Muscle of leg (tissue), 11 donors: ENCODE results near the gene PRTFDC1. TPM values are rescaled to one million over a fixed set of nuclear protein-coding genes. Genes with fewer than 3 reads are reported as not detected.
A peak's percentile ranks its signal among the peaks of the same experiment; 100 is the strongest.

Source experiments
- DNase-seq: peaks from one replicate; pipeline ENCODE4 v3.0.0; 2013
- H3K27ac ChIP-seq: one replicate; pipeline ENCODE4 v1.5.1; 2013; ENCODE audit warnings: mild to moderate bottlenecking, low read length, control low read depth
- H3K27me3 ChIP-seq: one replicate; pipeline ENCODE4 v1.6.1; 2013; ENCODE audit warnings: low read length; ENCODE audit not compliant: control insufficient read depth, insufficient read depth
- H3K36me3 ChIP-seq: one replicate; pipeline ENCODE4 v1.6.1; 2013; ENCODE audit warnings: low read length; ENCODE audit not compliant: control insufficient read depth, insufficient read depth
- H3K4me1 ChIP-seq: one replicate; pipeline ENCODE4 v1.6.1; 2013; ENCODE audit warnings: low read length; ENCODE audit not compliant: control insufficient read depth, insufficient read depth
- H3K4me3 ChIP-seq: one replicate; pipeline ENCODE4 v1.5.1; 2013; ENCODE audit warnings: low read length, control low read depth
- H3K9me3 ChIP-seq: replicated peaks from 2 replicates; pipeline ENCODE4 v1.6.1; 2013; ENCODE audit warnings: low read depth, low read length; ENCODE audit not compliant: control insufficient read depth
- whole genome bisulfite sequencing: methylation state at CpG from one replicate; pipeline ENCODE4 v1.1.5; 2013; ENCODE audit warnings: missing lambda C conversion rate; ENCODE audit not compliant: insufficient coverage; 5-methylcytosine and 5-hydroxymethylcytosine counted together
- polyA plus RNA-seq, 8 donors: library from polyadenylated mRNA; unstranded; fragments of 120-200 nt; gene quantifications; one replicate each; pipeline versions ENCODE4 v1.2.1 to v1.2.3, GENCODE V29; 2013; ENCODE audit warnings: inconsistent platforms in 1 of 8, low replicate concordance in 1 of 8; ENCODE audit not compliant: insufficient read length in 8 of 8, insufficient read depth in 1 of 8
- total RNA-seq: library from RNA; stranded (reverse); fragments of 120-200 nt; gene quantifications from one replicate; pipeline ENCODE4 v1.2.4, GENCODE V29; 2013

The PRTFDC1 gene
- total and polyA plus RNA-seq, 9 donors = 12.6 to 21.6 (median 16.2) TPM

DNA sequence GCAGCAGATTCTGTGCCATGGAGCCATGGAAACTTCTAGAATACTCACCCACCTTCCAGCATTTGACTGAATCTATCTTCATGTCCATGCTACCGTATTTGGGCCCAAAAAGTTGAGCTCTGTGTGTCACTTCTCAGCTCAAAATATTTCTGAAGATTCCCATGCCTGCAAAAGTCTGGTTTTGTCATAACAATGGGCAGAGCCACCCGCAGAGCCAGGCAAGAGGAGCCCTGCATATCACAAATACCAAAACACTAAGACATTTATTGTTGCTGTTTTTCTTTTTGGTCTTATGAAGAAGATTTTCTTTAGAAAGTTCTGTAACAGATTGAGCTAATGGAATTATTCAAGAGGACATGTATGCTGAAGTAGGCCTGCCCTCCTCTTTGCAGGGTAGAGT is 68.1 kb downstream of the PRTFDC1 start:
- no peak overlapping the region for H3K27ac ChIP-seq
- DNase-seq = no peak
- H3K36me3 ChIP-seq = no peaks in the 10 kb centered on the region
- H3K4me3 ChIP-seq = no peak overlapping the region
- H3K4me1 ChIP-seq = no peaks in the 10 kb centered on the region
- 50% methylated on average over 1 of the region's 2 CpGs for WGBS
- no peaks in the 10 kb centered on the region for H3K9me3 ChIP-seq
- H3K27me3 ChIP-seq = no peaks in the 10 kb centered on the region

DNA sequence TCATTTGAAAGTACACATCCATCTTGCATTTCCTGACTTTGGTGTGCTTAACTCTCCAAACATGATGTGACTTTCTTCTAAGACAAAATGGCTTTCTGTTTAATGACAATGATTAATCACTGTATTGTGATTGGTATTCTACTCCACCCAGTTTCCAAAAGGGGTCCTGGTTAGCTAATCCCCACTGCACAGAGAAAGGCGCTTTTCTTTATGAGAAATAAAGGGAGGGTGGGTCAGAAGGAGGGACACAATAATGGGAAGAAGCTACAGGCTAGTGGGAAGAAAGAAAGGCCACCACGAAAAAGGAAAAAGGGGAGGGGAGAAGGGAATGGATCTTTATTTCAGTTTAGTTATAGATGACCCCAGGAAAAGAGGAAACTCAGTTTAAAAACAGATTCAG is 69.2 kb downstream of the PRTFDC1 start:
- no peak for DNase-seq
- WGBS = 85% methylated on average over 2 of the region's 2 CpGs
- no peak overlapping the region for H3K27ac ChIP-seq
- H3K9me3 ChIP-seq = no peaks in the 10 kb centered on the region
- no peaks in the 10 kb centered on the region for H3K4me1 ChIP-seq
- H3K27me3 ChIP-seq = no peaks in the 10 kb centered on the region
- H3K36me3 ChIP-seq = no peaks in the 10 kb centered on the region
- H3K4me3 ChIP-seq = no peak overlapping the region

DNA sequence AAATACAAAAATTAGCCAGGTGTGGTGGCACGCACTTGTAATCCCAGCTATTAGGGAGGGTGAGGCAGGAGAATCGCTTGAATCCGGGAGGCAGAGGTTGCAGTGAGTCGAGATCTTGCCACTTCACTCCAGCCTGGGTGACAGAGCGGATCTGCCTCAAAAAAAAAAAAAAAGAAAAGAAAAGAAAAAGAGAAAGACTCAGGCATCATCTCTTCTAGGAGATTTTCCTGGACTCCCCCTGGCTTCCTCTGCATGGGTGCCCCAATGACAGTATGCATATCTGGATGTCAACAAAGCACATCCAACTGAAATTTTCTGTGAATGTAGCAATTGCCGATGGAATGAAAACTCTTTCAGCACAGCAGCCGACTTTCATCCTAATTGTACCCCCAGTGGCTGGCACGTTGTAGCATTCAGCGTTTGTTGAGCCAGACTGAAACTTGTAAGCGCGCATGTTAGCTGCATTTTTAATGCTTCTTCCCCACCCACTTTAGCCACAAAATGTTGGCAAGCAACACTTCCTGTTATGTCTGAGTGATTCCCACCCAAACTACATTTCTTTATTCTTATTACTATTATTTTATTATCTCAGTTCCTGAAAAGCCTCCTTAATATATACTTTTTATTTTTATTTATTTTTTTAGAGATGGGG is 70.2 kb downstream of the PRTFDC1 start:
- no peak overlapping the region for H3K4me3 ChIP-seq
- DNase-seq = peak; percentile 63

DNA sequence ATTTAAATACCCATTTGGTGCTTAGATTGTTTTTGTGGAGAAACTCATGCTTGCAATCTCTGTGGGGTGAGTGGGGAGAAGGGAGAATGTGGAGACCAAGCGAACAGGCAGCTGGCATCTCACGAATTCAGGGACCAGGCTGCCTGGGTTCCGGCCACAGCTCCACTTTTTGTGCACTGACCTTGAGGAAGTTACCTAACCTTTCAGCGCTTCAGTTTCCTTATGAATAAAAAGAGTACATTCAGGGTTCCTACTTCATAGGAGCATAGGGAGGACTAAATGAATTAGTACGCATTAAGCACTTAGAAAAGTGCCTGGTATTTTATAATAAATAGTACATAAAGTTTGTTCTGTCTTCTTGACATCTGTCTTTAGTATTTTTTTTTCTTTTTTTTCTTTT is 72.5 kb downstream of the PRTFDC1 start:
- Histone ChIP-seq H3K9me3 (peaks cover under 1% of the 10 kb centered on the region), H3K4me1 (no peaks in the 10 kb centered on the region), H3K27me3 (no peaks in the 10 kb centered on the region), H3K27ac (no peak overlapping the region), H3K36me3 (no peaks in the 10 kb centered on the region), H3K4me3 (no peak overlapping the region)
- DNase-seq = no peak
- WGBS = no CpG with 5 or more reads among the region's 5 CpGs

More for the DNA sequence above, 70.2 kb downstream of the PRTFDC1 start:
- no peaks in the 10 kb centered on the region for H3K4me1 ChIP-seq
- no peak overlapping the region for H3K27ac ChIP-seq
- H3K27me3 ChIP-seq = no peaks in the 10 kb centered on the region
- no peaks in the 10 kb centered on the region for H3K9me3 ChIP-seq
- 72% methylated on average over 10 of the region's 11 CpGs for WGBS
- no peaks in the 10 kb centered on the region for H3K36me3 ChIP-seq

DNA sequence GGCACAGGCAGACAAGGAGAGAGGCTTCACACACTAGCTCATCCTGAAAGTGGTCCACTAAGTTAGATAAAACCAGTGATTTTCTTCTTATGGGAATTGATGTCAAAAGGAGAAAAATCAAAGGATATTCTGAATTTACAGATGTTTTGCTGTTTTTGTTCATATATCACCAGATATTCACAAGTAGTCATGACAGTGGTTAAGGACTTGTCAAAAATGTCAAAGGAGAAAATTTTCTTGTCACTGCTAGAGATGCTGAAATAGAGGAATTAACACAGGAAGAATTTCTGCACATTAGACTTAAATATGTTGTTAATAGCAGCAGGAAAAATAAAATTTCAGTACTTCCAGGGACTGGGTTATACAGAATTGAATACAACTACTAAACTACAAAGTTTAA is 78.3 kb downstream of the PRTFDC1 start:
- no peak for DNase-seq
- no peak overlapping the region for H3K27ac ChIP-seq
- H3K36me3 ChIP-seq = no peaks in the 10 kb centered on the region
- H3K4me3 ChIP-seq = no peak overlapping the region
- peaks cover 4% of the 10 kb centered on the region for H3K9me3 ChIP-seq
- no peaks in the 10 kb centered on the region for H3K27me3 ChIP-seq
- H3K4me1 ChIP-seq = peaks cover 9% of the 10 kb centered on the region

DNA sequence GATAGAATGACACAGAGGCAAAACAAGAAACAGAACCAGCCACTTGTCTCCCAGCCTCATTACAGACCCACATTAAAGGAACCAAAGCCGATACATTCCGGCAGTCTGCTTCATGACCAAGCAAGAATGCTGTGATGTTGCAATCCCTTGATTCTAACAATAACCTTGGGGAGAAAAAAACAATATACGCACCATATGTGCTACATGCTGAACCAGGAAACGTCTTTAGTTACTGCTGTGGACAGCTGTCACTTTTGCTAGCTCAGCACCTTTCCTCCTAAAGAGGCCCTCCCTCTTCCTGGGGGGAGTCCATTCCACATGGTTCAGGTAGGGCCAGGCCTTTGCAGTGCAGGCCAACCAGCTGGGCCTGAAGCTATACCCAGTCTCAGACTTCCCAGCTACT is 79.1 kb downstream of the PRTFDC1 start:
- H3K4me1 ChIP-seq = peaks cover 9% of the 10 kb centered on the region

DNA sequence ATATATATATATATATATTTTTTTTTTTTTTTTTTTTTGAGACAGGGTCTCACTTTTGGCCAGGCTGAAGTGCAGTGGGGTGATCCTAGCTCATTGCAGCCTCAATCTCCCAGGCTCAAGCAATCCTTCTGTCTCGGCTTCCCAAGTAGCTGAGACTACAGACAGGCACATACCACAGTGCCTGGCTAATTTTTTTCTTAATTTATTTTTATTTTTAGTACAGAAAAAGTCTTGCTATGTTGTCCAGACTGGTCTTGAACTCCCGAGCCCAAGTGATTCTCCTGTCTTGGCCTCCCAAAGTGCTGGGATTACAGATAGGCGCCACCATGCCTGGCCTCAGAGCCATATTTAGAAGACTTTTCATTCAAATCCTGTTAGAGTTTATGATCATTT is 79.6 kb downstream of the PRTFDC1 start:
- Histone ChIP-seq H3K9me3 (peaks cover 4% of the 10 kb centered on the region), H3K27me3 (no peaks in the 10 kb centered on the region), H3K36me3 (no peaks in the 10 kb centered on the region), H3K27ac (peak overlapping the region; percentile 55), H3K4me3 (no peak overlapping the region), H3K4me1 (peaks cover 9% of the 10 kb centered on the region)
- 40% methylated on average over 1 of the region's 3 CpGs for WGBS
- DNase-seq = no peak

More for the DNA sequence above, 79.1 kb downstream of the PRTFDC1 start:
- no peaks in the 10 kb centered on the region for H3K27me3 ChIP-seq
- peak; percentile 85 for DNase-seq
- H3K36me3 ChIP-seq = no peaks in the 10 kb centered on the region
- no peak overlapping the region for H3K4me3 ChIP-seq
- peaks cover 4% of the 10 kb centered on the region for H3K9me3 ChIP-seq
- WGBS = 0% methylated on average over 1 of the region's 4 CpGs
- peak overlapping the region; percentile 16 for H3K27ac ChIP-seq

DNA sequence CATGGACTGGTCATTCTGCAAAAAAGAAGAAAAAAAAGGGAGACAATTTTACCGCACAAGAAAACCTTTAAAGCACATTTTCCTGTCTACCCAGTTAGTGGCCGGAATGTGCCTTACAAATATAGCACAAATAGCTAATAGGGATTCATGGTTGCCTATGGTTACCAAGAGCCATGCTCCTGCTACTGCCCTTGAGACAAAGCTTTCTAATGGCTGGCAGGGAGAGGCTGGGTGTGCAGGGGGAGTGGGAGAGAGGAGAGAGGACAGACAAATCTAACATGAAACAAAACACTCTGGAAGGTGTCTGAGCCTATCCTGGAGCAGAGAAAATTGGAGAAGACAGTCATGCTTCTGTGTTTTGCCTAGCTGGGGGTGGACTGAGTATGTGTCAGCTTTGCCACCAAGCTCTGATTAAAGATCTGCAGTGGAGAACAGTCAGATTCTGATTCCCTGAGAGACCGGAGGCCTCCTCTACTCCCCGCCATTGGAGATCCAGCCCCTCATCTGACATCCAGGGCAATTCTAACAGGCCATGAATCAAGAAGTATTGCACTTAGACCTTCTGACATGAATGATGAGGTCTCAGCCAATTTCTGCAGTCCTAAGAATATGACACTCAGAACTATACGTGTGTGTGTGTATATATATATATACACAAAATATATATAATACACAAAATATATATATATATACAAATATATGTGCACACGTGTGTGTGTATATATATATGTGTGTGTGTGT is 80.2 kb downstream of the PRTFDC1 start:
- Histone ChIP-seq H3K9me3 (peaks cover 4% of the 10 kb centered on the region), H3K4me1 (peaks cover 9% of the 10 kb centered on the region), H3K36me3 (no peaks in the 10 kb centered on the region), H3K4me3 (no peak overlapping the region), H3K27me3 (no peaks in the 10 kb centered on the region), H3K27ac (no peak overlapping the region)
- WGBS = 79% methylated on average over 2 of the region's 6 CpGs
- no peak for DNase-seq

DNA sequence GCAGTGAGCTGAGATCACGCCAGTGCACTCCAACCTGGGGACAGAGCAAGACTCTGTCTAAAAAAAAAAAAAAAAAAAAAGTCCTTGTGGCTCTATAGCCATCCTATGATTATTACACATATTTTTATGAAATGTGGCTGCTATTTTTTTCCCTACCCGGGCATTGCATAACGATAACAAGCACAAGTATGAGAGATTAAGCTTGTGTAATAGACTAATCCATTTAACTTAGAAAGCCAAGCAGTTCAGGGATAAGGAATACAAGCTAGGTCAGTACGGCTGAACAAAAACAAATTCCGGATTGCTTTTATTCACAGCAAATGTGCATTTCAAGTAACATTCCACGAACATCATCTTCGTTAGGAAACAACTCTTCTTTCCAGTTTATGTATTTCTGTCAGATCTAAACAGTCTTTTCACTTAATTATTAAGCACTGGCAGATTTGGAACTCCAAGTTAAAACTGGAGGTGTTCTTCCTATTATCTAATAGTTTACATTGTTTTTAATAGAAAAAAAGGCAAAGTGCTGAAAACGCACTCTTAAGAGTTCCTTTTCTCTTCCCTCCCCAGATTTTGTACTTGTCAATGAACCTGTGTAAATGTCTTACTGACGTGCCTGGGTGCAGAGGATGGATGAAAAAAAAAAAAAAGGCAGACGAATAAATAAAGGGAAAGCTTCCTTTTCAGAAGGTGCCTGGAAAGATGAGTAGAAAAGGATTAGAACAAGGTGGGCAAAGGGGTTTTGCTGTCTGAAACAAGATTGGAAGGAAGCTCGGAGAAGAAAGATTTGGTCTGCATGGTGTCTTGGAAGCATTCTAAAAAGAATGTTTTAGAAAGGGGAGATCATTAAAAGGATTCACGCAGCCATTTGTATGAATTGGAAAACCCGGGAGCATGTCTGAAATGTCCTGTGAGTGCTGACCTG is 81.1 kb downstream of the PRTFDC1 start:
- no peak overlapping the region for H3K4me3 ChIP-seq

More for the DNA sequence above, 81.1 kb downstream of the PRTFDC1 start:
- WGBS = 67% methylated on average over 4 of the region's 13 CpGs
- H3K36me3 ChIP-seq = no peaks in the 10 kb centered on the region
- no peaks in the 10 kb centered on the region for H3K27me3 ChIP-seq
- H3K4me1 ChIP-seq = peaks cover 9% of the 10 kb centered on the region
- H3K9me3 ChIP-seq = peaks cover 4% of the 10 kb centered on the region
- no peak overlapping the region for H3K27ac ChIP-seq
- no peak for DNase-seq
